ENCODE data around the gene SMG5.
"Not testable (repeated sequence)": the region's sequence is repeated elsewhere in the genome, so short reads cannot be mapped to it uniquely, and the experiment has no call there.

The SMG5 gene

GRCh38 chr1:156221986-156222692, 60.5 kb downstream of the SMG5 start:
- Histone ChIP-seq H3K9ac (ENCODE audit: low read depth, low read length) (no peak overlapping the region), H3K4me1 (ENCODE audit: control insufficient read depth, insufficient read depth, low read length) (no peaks in the 10 kb centered on the region), H3K9me3 (ENCODE audit: control insufficient read depth, insufficient read depth, low read length) (no peaks in the 10 kb centered on the region), H3K4me3 (ENCODE audit: low read depth, low read length) (no peak overlapping the region), H3K36me3 (ENCODE audit: control insufficient read depth, insufficient read depth, low read length) (peaks cover 19% of the 10 kb centered on the region), H3K27me3 (ENCODE audit: control insufficient read depth, insufficient read depth, low read length) (no peaks in the 10 kb centered on the region)

- Histone ChIP-seq H3K9ac (ENCODE audit: low read depth, low read length) (no peak overlapping the region), H3K9me3 (ENCODE audit: control insufficient read depth, insufficient read depth, low read length) (no peaks in the 10 kb centered on the region), H3K4me3 (ENCODE audit: low read depth, low read length) (no peak overlapping the region), H3K36me3 (ENCODE audit: control insufficient read depth, insufficient read depth, low read length) (peaks cover 17% of the 10 kb centered on the region), H3K4me1 (ENCODE audit: control insufficient read depth, insufficient read depth, low read length) (no peaks in the 10 kb centered on the region), H3K27me3 (ENCODE audit: control insufficient read depth, insufficient read depth, low read length) (no peaks in the 10 kb centered on the region)
Observed at GRCh38 chr1:156220226-156220625, 62.4 kb downstream of the SMG5 start.

- Histone ChIP-seq H3K4me3 (ENCODE audit: low read depth, low read length) (no peak overlapping the region), H3K4me1 (ENCODE audit: control insufficient read depth, insufficient read depth, low read length) (peaks cover 2% of the 10 kb centered on the region), H3K9ac (ENCODE audit: low read depth, low read length) (no peak overlapping the region), H3K9me3 (ENCODE audit: control insufficient read depth, insufficient read depth, low read length) (no peaks in the 10 kb centered on the region), H3K27me3 (ENCODE audit: control insufficient read depth, insufficient read depth, low read length) (no peaks in the 10 kb centered on the region), H3K36me3 (ENCODE audit: control insufficient read depth, insufficient read depth, low read length) (peaks cover 10% of the 10 kb centered on the region)
Observed at GRCh38 chr1:156217871-156218270, 64.8 kb downstream of the SMG5 start.

DNA sequence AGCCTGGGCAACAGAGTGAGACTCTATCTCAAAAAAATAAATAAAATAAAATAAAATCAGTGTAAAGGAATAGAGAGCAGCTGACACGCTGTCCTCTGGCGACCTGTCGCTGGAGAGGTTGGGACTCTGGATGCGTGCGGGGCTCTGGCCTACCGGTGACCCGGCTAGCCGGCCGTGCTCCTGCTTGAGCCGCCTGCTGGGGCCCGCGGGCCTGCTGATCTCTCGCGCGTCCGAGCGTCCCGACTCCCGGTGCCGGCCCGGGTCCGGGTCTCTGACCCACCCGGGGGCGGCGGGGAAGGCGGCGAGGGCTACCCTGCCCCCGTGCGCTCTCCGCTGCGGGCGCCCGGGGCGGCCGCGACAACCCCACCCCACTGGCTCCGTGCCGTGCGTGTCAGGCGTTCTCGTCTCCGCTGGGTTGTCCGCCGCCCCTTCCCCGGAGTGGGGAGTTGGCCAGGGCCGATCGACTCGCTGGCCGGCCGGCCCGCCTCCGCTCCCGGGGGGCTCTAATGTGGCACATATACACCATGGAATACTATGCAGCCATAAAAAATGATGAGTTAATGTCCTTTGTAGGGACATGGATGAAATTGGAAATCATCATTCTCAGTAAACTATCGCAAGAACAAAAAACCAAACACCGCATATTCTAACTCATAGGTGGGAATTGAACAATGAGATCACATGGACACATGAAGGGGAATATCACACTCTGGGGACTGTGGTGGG, 66.1 kb downstream of the SMG5 start:
- H3K9me3 ChIP-seq (ENCODE audit: control insufficient read depth, insufficient read depth, low read length); H3K36me3 ChIP-seq (ENCODE audit: control insufficient read depth, insufficient read depth, low read length); H3K4me1 ChIP-seq (ENCODE audit: control insufficient read depth, insufficient read depth, low read length); H3K9ac ChIP-seq (ENCODE audit: low read depth, low read length); H3K4me3 ChIP-seq (ENCODE audit: low read depth, low read length); H3K27me3 ChIP-seq (ENCODE audit: control insufficient read depth, insufficient read depth, low read length): not testable (repeated sequence)

GRCh38 chr1:156214024-156214748, 68.4 kb downstream of the SMG5 start:
- peak overlapping the region; percentile 24 for H3K9ac ChIP-seq (ENCODE audit: low read depth, low read length)
- H3K27me3 ChIP-seq (ENCODE audit: control insufficient read depth, insufficient read depth, low read length), result no peaks in the 10 kb centered on the region
- H3K36me3 ChIP-seq (ENCODE audit: control insufficient read depth, insufficient read depth, low read length), result peaks cover 5% of the 10 kb centered on the region
- H3K9me3 ChIP-seq (ENCODE audit: control insufficient read depth, insufficient read depth, low read length), result no peaks in the 10 kb centered on the region
- peak overlapping the region; percentile 99 for H3K4me3 ChIP-seq (ENCODE audit: low read depth, low read length)
- peaks cover 2% of the 10 kb centered on the region for H3K4me1 ChIP-seq (ENCODE audit: control insufficient read depth, insufficient read depth, low read length)

DNA sequence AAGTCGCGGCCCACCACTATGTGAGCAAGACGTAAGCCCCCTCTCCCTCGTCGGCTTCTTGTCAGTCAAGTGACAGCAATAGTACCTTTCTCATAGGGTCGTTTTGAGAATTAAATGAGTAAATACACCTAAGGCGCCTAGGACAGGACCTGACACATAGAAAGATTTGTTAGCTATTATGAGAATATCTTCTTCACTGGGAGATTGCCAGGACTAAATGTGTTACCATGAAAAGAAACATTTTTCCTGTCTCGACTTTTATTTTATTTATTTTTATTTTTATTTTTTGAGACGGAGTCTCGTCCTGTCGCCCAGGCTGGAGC, 69.0 kb downstream of the SMG5 start:
- H3K36me3 ChIP-seq (ENCODE audit: control insufficient read depth, insufficient read depth, low read length), result peaks cover 6% of the 10 kb centered on the region
- no peaks in the 10 kb centered on the region for H3K27me3 ChIP-seq (ENCODE audit: control insufficient read depth, insufficient read depth, low read length)
- H3K9ac ChIP-seq (ENCODE audit: low read depth, low read length), result peak overlapping the region; percentile 100
- peaks cover 6% of the 10 kb centered on the region for H3K4me1 ChIP-seq (ENCODE audit: control insufficient read depth, insufficient read depth, low read length)
- H3K4me3 ChIP-seq (ENCODE audit: low read depth, low read length), result peak overlapping the region; percentile 99
- no peaks in the 10 kb centered on the region for H3K9me3 ChIP-seq (ENCODE audit: control insufficient read depth, insufficient read depth, low read length)

DNA sequence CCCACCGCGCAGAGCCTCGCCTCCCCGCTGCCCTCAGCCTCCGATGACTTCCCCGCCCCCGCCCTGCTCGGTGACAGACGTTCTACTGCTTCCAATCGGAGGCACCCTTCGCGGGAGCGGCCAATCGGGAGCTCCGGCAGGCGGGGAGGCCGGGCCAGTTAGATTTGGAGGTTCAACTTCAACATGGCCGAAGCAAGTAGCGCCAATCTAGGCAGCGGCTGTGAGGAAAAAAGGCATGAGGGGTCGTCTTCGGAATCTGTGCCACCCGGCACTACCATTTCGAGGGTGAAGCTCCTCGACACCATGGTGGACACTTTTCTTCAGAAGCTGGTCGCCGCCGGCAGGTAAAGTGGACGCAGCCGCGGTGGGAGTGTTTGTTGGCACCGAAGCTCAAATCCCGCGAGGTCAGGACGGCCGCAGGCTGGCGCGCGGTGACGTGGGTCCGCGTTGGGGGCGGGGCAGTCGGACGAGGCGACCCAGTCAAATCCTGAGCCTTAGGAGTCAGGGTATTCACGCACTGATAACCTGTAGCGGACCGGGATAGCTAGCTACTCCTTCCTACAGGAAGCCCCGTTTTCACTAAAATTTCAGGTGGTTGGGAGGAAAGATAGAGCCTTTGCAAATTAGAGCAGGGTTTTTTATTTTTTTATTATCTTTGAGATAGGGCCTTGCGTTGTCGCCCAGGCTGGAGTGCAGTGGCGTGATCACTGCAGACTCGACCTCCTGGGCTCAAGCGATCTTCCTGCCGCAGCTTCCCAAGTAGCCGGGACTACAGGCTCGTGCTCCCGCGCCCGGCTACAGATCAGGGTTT, 69.6 kb downstream of the SMG5 start, which contains the start of gene PMF1:
Gene PMF1 (plus strand): TSS at position 175 of the 811 bp plus-strand sequence. CDS start 9 bp downstream, at position 184.
- no peaks in the 10 kb centered on the region for H3K27me3 ChIP-seq (ENCODE audit: control insufficient read depth, insufficient read depth, low read length)
- peaks cover 6% of the 10 kb centered on the region for H3K4me1 ChIP-seq (ENCODE audit: control insufficient read depth, insufficient read depth, low read length)
- peaks cover 10% of the 10 kb centered on the region for H3K36me3 ChIP-seq (ENCODE audit: control insufficient read depth, insufficient read depth, low read length)
- peak within 1 kb of the TSS; percentile 100 for H3K9ac ChIP-seq (ENCODE audit: low read depth, low read length)
- H3K4me3 ChIP-seq (ENCODE audit: low read depth, low read length), result peak within 1 kb of the TSS; percentile 99
- H3K9me3 ChIP-seq (ENCODE audit: control insufficient read depth, insufficient read depth, low read length), result no peaks in the 10 kb centered on the region

GRCh38 chr1:156212130-156212529, 70.5 kb downstream of the SMG5 start:
- peaks cover 16% of the 10 kb centered on the region for H3K36me3 ChIP-seq (ENCODE audit: control insufficient read depth, insufficient read depth, low read length)
- no peaks in the 10 kb centered on the region for H3K27me3 ChIP-seq (ENCODE audit: control insufficient read depth, insufficient read depth, low read length)
- peaks cover 6% of the 10 kb centered on the region for H3K4me1 ChIP-seq (ENCODE audit: control insufficient read depth, insufficient read depth, low read length)
- H3K9me3 ChIP-seq (ENCODE audit: control insufficient read depth, insufficient read depth, low read length), result no peaks in the 10 kb centered on the region
- H3K4me3 ChIP-seq (ENCODE audit: low read depth, low read length), result peak overlapping the region; percentile 99
- peak overlapping the region; percentile 100 for H3K9ac ChIP-seq (ENCODE audit: low read depth, low read length)

DNA sequence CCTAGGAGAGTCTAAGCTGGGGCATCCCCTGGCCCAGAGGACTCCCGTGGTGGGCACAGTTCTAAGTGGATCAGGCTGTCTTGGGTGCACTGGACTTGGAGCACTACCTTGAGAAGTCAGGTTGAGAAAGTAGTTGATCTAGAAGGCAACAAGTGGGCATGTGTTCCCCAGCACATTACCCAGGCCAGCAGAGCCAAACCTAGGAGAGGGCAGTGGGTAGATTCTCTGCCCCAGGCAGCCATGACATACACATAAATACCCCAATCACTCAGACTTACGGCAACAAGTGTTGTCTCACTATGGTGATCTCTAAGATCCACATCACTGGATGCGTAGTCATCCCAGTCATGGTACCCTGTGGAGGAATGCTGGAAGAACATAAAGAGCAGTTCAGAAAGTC, 71.4 kb downstream of the SMG5 start:
- H3K4me1 ChIP-seq (ENCODE audit: control insufficient read depth, insufficient read depth, low read length), result peaks cover 6% of the 10 kb centered on the region
- H3K4me3 ChIP-seq (ENCODE audit: low read depth, low read length), result no peak overlapping the region
- H3K27me3 ChIP-seq (ENCODE audit: control insufficient read depth, insufficient read depth, low read length), result no peaks in the 10 kb centered on the region
- H3K9ac ChIP-seq (ENCODE audit: low read depth, low read length), result no peak overlapping the region
- peaks cover 20% of the 10 kb centered on the region for H3K36me3 ChIP-seq (ENCODE audit: control insufficient read depth, insufficient read depth, low read length)
- H3K9me3 ChIP-seq (ENCODE audit: control insufficient read depth, insufficient read depth, low read length), result no peaks in the 10 kb centered on the region

DNA sequence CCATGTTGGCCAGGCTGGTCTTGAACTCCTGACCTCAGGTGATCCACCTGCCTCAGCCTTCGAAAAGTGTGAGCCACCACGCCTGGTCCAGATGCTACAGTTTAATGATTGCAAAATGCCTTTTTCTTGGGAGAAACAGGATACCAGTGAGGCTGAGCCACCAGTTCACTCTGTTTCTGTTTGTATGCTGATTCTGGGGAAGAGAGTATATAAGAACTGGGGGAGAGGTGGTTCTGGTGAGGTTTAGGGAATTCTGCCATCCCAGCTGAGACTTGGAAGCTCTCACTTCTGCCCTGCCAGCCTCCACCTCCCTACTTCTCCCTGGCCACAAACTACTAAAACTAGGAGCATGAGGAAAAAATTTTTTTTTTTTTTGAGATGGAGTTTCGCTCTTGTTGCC, 77.9 kb downstream of the SMG5 start:
- H3K27me3 ChIP-seq (ENCODE audit: control insufficient read depth, insufficient read depth, low read length), result no peaks in the 10 kb centered on the region
- no peak overlapping the region for H3K9ac ChIP-seq (ENCODE audit: low read depth, low read length)
- H3K36me3 ChIP-seq (ENCODE audit: control insufficient read depth, insufficient read depth, low read length), result peaks cover 30% of the 10 kb centered on the region
- H3K4me3 ChIP-seq (ENCODE audit: low read depth, low read length), result no peak overlapping the region
- H3K4me1 ChIP-seq (ENCODE audit: control insufficient read depth, insufficient read depth, low read length), result peaks cover 4% of the 10 kb centered on the region
- H3K9me3 ChIP-seq (ENCODE audit: control insufficient read depth, insufficient read depth, low read length), result no peaks in the 10 kb centered on the region

DNA sequence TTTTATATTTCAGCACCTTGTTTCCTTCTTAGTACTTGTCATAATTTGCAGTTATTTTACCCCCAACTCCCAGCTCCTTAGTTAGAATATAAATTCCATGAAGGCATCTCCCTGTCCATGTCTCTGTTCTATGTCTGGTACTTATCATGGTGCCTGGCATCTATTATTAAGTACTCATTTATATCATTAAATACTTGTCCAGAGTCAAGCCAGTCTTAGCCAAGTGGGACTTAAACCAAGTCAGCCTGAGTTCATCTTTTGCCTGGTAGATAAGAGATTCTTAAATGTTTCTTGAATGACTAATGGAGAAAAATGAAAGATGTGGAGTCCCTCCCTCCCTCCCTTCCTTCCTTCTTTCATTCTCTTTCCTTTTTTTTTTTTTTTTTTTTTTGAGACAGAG, 79.3 kb downstream of the SMG5 start:
- no peaks in the 10 kb centered on the region for H3K27me3 ChIP-seq (ENCODE audit: control insufficient read depth, insufficient read depth, low read length)
- H3K9ac ChIP-seq (ENCODE audit: low read depth, low read length), result no peak overlapping the region
- H3K4me1 ChIP-seq (ENCODE audit: control insufficient read depth, insufficient read depth, low read length), result no peaks in the 10 kb centered on the region
- no peaks in the 10 kb centered on the region for H3K9me3 ChIP-seq (ENCODE audit: control insufficient read depth, insufficient read depth, low read length)
- H3K36me3 ChIP-seq (ENCODE audit: control insufficient read depth, insufficient read depth, low read length), result peaks cover 29% of the 10 kb centered on the region
- H3K4me3 ChIP-seq (ENCODE audit: low read depth, low read length), result no peak overlapping the region
